Left renal pelvis (tissue), 4 donors: ENCODE results near the gene MRGPRE. TPM values are rescaled to one million over a fixed set of nuclear protein-coding genes. Genes with fewer than 3 reads are reported as not detected.

Experiments
- DNase-seq, 4 donors: peaks; one replicate each; pipeline ENCODE4 v3.0.0-alpha.2; 2013; ENCODE audit warnings: low read depth in 4 of 4, low spot score in 3 of 4
- polyA plus RNA-seq, 4 donors: library from polyadenylated mRNA; unstranded; fragments of 120-200 nt; gene quantifications; one replicate each; pipeline ENCODE4 v1.2.1, GENCODE V29; 2013; ENCODE audit not compliant: insufficient read length in 4 of 4

MRGPRE gene
- polyA plus RNA-seq, 4 donors, result not detected

GRCh38 chr11:3198815-3199214 is 33.4 kb downstream of the MRGPRE start:
- no peak for DNase-seq

- DNase-seq, result no peak
Measured at GRCh38 chr11:3197878-3198528, 34.2 kb downstream of the MRGPRE start.

GRCh38 chr11:3197044-3197695 is 35.0 kb downstream of the MRGPRE start:
- no peak for DNase-seq

DNA sequence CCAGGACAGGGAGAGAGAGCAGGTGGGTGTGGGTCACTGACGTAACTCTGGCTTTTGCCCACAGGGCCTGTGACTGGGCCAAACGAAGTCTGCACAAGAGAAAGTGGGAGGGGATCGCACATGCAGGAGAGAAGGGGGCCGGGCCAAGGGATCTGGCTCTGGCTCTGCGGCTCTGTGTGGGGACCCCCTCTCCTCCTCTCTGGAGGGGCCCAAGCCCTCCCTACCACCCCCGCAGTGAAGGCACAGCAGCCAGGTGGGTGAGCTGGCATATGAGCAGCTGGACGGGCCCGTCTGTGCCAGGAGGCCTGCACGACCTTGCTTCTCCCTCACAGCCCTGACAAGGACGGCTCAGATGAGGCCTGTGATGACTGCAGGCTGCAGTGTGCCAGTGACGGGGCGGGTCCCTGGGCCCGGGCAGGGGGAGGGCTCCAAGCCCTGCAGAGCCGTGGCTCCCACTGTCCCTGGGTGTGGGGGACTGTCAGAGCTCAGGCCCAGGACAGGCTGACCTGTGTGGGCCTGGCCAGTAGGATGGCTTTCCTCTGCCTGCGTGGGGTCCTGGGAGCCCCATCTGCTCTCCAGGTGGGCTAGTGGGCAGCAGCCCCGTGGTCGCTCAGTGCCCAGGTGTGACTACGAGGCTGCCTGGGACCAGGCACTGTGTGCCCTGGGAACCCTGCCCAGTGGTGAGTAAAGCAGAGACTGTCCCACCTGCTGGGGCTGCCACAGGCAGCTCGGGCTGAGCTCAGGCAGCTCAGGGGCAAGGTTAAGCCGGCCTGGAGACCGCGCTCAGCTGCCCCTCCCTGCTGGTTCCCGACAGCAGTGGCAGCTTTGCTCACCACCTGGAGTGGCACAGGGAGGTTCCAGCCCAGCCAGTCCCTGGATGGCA is 35.8 kb downstream of the MRGPRE start:
- no peak for DNase-seq

- DNase-seq, result peak in 1 of 4 donors; percentile 34
Measured at GRCh38 chr11:3195251-3196160, 36.7 kb downstream of the MRGPRE start.

DNA sequence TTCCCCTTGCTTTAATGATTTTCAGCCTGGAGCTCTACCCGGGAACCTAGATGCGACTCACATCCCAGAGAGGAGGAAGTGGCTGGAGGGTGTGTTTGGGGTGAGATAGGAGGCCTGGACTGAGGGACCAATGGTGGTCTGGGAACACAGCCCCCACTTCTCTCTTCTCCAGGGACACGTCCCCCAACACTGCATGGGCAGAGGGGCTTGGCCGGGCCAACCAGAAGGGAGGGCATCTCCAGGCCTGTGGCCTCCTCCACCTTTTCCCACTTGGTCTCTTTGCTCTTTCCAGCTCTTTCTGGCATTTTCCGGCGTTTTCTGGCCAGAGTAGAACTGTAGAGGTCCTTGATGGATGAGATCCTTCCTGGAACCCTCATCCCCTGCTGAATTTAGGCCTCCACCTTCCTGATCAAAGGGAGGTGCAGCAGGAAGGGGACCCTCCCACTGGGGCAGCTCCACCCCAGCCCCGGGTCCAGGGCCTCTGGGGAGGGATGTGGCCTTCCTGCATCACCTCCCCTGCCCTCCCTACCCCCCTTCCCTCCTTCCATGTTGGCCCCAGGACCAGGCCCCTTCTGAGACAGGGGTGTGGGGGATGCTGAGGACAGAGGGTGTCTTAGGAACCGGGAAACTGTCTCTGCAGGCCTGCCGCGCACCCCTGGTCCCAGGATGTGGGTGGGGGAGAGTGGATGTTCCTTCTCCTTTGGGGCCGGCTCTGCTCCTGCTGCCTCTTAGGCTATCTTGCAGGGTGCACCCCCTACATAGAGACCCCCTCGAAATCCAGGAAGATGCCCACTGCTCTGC is 38.0 kb downstream of the MRGPRE start:
- no peak for DNase-seq

DNA sequence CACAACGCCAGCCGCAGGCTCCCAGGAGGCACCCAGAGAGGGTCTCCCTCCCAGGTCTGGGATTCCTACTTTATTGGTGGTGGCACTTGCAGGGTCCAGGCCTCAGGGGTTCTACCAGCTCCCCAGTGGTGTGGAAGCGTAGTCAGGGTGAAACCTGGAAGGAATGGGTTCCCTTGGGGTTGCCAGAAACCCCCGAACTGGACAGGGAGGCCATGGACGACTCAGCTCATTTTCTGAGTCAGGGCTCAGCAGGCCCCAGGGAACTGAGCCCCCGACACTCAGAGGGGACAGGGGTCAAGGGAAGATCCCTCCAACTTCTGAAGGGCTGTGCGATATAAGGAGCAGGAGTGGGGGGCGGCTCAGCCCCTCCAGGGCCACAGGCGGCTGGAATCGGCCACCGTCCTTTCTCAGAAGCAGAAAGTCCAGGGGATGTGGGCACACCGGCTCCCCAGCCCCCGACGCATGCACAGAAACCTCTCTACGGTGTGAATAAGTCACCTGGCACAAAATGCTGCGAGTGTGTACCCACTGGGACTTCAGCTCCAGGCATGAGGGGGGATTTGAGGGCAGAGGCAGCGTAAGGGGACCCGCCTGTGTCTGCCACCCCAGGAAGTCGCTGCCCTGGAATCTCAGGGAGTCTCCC is 38.7 kb downstream of the MRGPRE start:
- DNase-seq, result no peak

DNA sequence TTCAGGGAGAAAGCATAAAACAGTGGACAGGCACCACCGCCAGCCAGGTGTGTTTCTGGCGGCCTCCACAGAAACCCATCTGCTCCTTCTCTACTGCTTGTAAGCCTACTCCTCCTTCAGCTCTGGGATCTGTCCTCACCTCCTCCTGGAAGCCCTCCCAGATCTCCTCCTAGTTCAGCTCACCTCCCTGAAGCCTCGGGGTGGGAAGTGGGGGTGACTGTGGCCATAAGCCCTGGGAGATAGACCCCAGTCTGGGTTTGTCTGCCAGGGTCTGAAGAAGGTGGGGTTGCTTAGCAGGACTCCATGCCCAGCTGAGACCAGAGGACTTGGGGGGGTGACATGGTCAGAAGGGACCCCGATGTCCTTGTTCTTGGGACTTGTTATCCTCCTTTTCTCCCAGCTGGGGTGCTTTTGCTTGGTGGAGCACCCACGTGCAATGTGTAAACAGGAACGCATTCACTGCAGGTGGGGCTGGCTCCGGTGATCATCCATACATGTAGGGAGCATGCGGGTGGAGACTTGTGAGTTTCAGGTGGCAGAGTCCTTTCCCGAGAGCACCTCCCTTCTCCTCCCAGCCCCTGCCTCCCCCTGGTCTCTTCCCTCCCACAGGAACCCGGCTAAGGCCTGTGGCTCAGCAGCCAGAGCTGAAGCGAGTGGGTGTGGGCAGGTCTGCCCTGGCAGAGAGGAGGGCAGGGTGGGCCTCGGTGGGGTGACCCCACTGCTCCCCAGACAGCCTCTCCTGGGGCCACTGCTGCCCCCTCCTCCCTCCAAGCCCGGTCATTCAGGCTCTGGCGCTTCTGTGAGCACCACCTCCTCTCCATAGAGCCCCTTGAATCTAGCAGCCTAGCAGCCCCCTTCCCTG is 39.5 kb downstream of the MRGPRE start:
- no peak for DNase-seq

DNA sequence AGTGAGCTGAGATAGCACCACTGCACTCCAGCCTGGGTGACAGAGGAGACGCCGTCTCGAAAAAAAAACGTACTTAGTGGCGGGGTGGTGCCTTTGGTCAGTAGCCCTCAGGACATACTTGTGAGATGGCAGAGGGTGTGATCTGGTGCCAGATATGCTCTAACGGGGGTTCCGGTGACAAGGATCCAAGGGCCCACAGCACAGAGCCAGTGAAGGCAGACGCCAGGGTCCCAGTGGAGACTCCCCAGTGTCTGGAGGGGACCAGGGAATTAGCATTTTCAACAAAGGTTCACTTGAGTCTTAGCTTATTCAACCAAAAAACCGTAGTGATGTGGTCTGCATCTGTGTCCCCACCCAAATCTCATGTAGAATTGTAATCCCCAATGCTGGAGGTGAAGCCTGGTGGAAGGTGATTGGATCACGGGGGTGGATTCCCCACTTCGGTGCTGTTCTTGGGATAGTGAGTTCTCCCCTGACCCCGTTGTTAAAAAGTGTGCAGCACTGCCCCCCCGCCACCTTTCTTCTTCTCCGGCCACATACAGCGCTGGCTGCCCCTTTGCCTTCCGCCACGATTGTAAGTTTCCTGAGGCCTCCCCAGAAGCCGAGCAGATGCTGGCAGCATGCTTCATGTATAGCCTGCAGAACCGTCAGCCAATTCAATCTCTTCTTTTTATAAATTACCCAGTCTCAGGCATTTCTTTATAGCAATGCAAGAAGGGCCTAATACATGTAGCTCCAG is 40.5 kb downstream of the MRGPRE start:
- no peak for DNase-seq

GRCh38 chr11:3190600-3190999 is 41.6 kb downstream of the MRGPRE start:
- DNase-seq, result no peak

DNA sequence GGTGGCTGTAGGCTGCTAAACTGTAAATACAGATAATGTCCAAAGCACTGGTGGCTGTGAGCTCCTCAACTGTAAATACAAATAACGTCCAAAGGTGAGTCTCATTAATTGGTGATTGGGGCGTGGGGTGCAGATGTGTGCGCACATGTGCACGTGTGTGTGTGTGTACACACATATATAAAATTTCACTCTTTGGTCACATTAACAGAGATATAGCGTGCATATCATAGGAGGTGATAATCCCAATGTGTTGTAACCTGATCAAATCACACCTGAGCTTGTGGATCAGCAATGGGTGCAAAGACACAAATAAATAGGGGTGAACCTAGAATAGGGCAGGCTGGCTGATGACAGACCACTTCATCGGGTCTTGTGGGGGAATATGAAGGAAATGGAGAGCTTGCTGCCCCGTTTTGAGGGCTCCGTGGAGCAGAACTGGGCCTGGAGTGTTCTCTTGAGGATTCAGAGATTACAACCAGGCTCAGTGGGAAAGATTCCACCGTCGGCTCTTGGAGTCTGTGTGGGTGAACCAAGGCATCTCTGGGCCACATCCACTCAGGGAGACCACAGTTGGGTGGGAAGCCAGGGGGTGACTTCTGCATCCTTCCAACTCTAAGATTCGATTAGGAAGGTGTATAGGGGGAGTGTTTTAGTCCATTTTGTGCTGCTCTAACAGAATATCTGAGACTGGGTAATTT is 42.2 kb downstream of the MRGPRE start:
- no peak for DNase-seq

DNA sequence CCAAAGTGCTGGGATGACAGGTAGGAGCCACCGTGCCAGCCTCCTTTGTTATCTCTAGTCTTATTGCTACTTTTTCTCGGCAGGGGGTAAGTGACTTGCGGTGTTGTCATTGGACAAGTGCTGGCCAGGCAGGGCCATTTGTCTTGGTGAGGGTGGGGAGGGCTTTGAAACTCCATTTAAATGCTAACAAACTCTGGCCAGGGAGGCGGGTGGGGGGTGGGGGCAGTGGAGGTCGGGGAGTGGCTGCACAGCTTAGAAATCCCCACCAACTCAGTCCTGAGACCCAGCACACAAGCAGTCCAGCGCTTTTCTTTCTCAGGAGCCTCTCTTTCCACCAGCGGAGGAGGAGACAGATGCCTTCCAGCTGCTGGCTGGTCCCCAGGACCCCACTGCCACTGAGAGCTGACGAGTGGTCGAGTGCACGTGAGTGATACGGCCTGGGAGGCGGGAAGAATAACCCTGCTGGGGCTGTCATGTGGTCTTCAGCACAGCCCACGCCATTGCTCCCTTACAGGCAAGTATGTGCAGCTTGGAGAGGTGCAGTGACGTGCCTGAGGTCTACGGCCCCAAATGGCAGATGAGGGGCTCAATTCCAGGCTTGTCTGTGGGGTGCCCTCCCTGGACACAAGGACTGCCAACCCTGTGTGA is 42.9 kb downstream of the MRGPRE start:
- DNase-seq, result no peak

DNA sequence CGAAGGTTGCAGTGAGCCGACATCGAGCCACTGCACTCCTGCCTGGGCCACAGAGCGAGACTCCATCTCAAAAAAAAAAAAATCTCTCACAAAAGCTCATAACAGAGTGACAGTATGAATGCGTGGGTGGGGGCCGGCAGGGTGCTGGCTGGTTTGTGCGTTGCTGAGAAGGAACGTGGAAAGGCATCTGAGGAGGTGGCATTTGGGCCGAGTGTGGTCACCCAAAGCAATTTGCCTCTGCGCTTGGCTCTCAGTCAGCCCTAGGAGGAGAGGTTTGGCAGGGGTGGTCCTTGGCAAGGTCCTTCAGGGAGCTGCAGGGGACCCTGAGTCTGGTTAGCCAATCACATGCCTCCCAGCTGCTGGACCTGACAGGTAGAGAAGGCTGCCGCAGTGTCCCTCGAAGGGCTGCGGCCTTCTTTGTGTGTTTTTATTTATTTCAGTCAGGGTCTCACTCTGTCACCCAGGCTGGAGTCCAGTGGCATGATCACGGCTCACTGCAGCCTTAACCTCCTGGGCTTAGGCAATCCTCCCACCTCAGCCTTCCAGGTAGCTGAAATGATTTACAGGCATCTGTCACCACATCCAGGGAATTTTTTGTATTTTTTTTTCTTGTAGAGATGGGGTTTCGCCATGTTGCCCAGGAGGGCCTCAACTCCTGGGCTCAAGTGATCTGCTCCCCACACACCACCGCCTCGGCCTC is 43.6 kb downstream of the MRGPRE start:
- DNase-seq, result no peak

GRCh38 chr11:3186166-3186953 is 45.9 kb downstream of the MRGPRE start:
- DNase-seq, result no peak

- DNase-seq, result no peak
Measured at GRCh38 chr11:3184732-3185347, 47.4 kb downstream of the MRGPRE start.
